GM21717 (cell line): ENCODE results near the gene RALGAPA2.
A peak's percentile ranks its signal among the peaks of the same experiment; 100 is the strongest.

Experiments used
- ATAC-seq: cut with Tn5 transposase; IDR thresholded peaks from one replicate; pipeline ENCODE4 v1.9.1; 2021; ENCODE audit warnings: mild to moderate bottlenecking, moderate library complexity; ENCODE audit not compliant: unreplicated experiment

The RALGAPA2 gene

DNA sequence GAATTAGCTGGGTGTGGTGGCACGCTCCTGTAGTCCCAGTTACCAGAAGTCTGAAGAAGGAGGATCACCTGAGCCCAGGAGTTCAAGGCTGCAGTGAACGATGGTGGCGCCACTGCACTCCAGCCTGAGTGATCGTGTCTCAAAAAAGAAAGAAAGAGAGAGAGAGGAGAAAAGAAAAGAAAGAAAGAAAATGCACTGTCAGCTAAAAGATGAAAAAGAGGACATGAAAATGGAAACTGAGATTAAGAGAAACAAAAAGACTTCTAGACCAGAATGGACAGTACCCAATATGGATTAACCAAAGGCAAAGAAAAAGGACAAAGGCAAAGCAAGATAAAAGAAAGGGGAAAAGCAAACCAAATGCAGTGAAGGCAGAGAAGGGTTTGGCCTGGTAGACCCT, 9.0 kb upstream of the RALGAPA2 start:
- no peak for ATAC-seq

DNA sequence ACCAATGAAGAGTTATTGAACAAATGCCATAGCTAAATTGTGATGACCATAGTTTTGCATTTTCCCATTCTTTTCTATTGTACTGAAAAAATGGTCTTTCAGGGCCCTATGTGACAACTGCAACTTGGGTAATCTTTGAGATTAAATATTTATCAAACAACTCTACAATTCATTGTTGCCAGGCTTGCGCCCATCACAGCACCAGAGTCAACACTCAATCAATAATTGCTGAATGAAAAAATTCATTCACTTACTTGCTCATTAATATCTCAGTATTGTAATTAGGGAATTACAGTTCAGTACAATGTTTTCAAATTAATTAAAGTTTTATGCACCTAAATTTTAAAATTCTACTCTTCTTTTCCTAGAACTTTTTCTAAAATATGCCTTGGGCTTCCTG, 7.7 kb upstream of the RALGAPA2 start:
- ATAC-seq = no peak

DNA sequence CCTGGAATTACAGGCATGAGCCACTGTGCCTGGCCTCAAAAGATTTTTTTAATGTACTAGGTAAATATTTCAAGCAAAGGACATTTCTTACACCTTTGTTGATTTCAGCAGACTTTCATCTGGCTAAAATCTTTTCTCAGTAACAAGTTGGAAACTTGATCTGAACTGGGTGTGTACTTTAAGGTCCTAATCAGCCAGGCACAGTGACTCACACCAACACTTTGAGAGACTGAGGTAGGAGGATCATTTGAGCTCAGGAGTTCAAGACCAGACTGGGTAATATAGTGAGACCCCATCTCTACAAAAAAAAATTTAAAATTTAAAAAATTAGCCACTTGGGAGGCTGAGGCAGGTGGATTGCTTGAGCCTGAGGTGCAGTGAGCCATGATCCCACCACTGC, 7.0 kb upstream of the RALGAPA2 start:
- ATAC-seq = no peak

DNA sequence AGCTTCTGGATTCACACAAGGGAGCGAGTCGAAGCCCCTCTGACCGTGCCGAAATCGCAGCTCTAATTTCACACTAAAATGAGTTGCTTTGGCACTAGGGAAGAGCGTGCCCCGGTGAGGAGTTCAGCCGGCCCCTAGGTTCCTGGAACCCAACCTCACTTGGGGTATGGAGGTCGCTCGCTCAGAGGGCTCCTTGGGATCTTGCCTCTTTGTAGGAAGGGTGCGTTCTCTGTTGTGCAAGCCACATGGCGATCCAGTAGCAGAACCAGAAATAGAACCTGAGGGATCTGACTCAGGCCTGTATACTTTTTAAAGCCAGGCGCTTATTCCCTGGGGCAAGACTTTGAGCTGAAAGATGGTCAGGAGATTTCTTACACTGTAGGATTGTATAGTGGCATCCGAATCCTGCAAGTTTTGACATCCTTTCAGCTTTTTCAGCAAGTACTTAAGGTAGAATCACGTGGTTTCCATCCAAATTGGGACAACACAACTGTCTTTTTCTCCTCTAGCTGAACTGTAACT, 861 bp upstream of the RALGAPA2 start:
- no peak for ATAC-seq

DNA sequence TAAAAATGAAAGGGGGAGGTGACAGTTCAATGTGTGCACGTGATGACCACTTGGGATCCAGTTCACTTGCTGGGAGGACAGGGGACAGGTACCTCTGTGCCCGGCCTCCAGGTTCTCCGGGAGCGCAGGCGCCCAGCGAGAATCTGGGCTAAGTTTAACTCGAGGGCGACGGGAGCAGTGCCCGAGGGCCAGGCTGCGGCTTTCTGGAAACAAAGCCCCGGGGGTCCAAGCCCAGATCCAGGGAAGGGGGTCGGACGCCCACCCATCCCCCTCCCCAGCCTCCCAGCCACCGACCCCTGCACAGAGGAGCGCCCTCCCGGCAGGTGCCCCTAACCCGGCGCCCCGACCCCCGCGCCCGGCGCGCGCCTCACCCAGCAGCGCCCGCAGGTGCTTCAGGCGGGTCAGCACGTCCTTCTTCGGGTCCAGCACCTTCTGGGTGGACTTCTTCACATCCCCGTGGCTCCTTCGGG, 405 bp downstream of the RALGAPA2 start:
- ATAC-seq = peak; percentile 25

DNA sequence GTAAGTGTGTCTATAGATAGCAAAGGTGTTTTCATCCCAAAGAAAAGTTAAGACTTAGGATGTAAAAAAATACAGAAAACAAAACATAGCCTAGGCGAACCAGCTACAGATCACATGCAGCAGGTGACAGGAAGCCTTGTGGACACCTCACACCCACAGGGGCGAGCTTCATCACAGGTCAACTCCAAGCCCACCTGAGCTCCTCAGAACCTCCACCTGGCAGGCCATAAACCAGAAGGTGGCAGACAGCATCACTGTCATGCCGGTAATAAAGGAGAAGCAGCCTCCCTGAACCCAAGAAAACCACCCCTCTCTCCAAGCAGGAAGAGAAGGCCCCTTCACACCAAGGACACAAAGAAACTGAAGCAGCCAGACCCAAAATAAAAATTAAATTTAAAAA, 1.0 kb downstream of the RALGAPA2 start:
- no peak for ATAC-seq

DNA sequence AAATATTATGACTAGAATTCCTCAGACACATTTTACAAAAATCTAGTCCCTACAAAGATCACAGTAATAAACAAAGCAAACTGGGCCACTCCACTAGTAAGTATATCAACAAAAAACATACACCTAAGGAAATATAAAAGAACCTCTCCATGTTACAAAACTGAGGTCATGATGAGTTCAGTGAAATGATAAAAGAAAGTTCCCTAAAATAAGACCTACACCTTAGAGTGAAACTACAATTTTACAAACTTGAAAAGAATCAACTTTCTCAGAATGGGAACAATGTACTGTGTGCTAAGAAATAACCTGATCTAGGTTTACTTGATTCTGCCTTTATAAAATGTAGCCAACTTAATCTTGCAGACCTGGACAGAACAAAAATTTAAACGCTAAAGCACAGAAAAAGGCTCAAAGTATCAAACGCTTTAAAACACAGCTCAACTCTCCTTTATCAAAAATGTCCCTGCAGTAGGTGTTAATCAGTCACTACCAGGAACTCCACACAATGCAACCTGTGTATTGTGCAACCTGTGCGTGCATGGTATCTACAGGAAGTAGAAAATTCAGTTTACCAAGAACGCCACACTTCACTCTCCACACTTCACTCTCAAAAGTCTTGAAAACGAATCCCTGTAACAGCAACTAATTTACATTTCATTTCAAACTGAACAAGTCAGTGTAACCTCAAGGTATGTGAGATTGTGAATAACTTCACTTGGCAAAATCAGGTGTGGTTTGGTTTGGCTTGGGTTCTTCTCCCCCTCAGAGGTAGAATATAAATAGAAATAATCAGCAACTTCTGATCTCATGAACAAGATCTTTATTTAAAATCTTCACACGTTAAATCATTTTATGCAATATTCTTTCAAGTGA, 1.8 kb downstream of the RALGAPA2 start:
- ATAC-seq = no peak

DNA sequence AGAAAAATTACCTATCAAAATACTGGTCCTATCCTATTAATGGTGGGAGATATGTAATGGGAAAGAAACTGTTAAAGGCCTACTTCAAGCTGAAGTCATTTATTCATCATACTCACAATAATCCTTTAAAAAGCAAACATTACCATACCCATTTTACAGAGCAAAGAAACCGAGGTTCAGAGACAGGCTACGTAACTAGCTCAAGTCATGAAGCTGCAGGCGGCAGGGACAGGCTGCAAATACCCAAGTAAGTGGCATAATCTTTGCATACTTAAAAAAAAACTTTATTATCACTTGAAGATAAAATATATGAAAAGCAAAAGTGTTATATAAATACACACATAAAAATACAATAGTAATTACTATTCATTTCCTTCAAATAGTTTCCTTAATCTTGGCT, 2.6 kb downstream of the RALGAPA2 start:
- no peak for ATAC-seq

DNA sequence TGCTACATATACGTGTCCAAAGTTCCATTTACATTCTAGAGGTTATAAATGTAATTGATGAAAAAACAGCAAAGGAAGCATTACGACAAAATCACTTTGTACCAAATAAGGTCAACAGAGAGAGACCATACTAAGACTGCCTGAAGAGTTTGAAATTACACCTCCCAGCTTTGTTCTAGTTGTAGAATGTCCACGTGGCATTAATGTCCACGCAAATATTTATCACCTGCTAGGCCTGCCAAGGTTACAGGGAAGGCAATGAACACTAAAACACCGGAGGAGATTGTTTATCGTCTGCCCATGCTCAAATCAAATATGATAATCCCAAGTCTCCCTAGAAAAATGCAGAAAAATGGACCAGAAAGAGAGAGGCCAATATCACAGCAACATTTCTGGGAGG, 6.2 kb downstream of the RALGAPA2 start:
- ATAC-seq = no peak

DNA sequence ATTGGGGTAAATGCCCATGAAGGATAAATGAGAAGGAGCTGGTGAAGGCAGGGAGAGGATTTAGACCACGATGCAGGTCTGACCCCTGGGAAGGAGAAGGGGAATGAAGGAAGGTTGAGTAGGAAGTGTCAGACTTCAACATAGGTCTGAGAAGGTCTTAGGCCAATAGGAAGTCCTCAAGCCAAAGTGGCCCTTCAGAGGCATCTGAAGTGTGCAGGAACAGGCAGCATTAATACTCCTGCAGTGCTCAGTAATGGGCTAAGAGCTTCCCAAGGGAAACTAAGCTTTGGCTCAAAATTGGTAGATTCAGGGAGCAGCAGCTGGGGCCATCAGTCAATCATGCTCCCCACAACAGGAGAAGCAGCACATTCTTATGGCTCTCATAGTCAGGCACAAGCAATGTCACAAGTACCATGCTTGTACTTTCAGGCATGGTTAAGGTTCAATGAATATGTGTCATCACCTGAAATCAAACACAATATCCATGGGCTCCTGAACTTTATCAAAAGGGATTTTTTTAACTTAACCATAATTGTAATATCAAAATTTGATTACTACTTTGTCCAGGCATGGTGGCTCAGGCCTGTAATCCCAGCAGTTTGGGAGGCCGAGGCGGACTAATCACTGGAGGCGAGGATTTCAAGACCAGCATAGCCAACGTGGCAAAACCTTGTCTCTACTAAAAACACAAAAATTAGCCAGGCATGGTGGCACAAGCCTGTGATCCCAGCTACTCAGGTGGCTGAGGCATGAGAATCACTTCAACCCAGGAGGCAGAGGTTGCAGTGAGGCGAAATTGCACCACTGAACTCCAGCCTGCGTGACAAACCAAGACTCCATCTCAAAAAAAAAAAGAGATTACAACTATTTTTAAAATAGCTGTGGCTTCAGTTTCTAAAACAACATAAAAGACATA, 9.9 kb downstream of the RALGAPA2 start:
- ATAC-seq = no peak

DNA sequence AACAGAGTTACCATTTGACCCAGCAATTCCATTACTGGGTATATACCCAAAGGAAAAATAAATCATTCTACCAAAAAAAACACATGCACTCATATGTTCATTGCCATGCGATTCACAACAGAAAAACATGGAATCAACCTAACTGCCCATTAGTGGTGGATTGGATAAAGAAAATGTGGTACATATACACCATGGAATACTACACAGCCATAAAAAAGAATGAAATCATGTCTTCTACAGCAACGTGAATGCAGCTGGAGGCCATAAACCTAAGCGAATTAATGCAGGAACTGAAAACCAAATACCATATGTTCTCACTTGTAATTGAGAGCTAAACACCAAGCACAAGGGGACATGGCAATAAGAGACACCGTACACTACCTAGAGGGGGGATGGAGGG, 12.5 kb downstream of the RALGAPA2 start:
- ATAC-seq = no peak

DNA sequence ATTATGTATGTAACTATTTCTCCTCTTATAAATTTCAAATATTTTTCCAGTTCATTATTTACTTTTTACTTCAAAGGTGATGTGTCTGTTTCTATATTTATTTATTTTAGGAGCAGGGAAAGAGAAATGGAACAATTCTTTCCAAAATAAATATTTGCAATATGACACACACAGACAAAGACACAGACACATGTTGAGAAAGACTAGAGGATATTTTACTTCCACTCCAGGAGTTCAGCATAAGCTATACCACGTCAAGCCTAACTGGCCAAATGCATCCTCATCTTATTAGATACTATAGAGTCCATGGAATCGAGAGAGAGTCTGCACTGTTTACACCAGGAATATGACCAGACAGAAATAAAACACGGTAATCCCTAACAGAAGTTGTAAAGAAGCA, 13.3 kb downstream of the RALGAPA2 start:
- no peak for ATAC-seq

DNA sequence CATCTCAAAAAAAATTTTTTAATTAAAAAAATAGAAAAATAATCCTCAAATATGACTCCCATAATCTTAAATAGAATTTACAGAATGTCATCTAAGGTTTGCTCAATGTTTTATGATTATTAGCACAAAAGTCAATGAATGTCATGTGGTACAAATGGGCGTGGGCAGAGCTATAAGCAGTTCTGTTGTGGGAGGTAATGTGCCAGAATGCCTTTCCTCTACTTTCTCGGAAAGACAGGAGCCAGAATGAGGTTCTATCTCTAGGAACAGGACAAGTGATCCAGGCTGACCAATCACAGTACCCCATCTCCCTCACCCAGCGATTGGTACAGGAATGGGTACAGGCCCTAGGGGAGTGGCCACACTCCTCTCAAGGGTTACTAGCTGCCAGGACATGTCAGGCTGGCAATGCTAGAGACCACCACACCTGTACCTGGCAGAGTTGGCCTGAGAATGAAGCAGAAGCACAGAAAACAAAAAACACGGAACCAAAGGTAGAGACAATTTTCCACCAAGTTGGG, 15.1 kb downstream of the RALGAPA2 start:
- ATAC-seq = no peak

DNA sequence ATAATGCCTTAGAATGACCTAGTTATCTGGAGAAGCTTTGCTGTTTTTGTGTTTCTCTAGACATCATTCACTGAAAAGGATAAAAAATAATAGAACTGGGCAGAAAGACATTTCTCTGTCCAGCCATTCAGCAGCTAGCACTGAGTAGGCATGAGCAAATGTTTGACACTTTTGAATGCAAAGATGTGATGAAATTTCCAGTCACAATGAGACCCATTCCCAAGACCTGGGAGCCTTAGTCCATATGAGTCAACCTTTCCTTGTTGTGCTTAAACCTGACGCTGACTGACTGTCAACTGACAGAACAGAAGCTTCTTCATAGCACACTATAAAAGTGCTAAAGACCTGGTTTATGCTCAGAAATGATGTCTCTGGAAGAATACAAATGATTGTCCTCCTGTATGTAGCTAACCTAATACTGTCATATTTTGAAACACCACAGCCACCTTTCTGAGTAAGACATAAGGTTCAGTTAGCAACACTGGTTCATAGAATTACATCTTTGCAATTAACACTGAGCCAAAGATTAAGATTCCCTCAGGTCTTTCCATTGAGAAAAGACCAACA, 17.1 kb downstream of the RALGAPA2 start:
- no peak for ATAC-seq

DNA sequence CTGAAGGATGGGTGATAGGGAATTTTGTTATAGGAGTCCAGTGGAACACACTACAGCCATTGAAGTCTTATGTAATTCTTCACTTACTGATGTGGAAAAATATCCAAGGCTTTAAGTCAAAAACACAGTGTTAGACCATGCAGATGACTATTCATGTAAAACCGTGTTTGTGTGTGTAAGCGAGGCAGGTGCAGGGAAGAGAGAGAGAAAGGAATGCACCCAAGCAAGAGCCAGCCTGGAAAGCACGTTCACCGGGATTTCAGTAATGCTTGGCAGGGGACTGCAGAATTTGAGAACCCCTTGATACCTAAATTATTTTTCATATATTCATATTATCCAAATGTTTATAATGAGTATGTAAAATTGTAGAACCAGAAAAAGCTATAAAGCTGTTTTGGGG, 17.9 kb downstream of the RALGAPA2 start:
- no peak for ATAC-seq

DNA sequence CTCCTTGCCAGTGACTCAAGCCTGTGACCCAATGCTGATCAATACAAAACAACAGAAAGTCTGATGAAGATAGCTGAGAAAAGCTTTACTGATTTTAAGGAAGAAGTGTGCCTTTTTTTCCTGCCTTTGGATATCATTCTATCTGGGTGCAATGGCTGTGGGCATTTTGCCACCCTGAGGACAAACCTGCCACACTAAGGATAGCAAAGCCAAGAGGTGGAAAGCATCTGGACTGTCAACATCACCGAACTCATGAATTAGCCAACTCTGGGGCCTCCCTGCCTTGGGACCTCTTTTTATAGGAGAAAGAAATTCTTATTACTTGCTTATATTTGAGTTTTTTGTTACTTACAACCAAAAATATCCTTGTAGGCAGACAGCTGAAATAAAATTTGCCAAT, 19.9 kb downstream of the RALGAPA2 start:
- ATAC-seq = no peak

DNA sequence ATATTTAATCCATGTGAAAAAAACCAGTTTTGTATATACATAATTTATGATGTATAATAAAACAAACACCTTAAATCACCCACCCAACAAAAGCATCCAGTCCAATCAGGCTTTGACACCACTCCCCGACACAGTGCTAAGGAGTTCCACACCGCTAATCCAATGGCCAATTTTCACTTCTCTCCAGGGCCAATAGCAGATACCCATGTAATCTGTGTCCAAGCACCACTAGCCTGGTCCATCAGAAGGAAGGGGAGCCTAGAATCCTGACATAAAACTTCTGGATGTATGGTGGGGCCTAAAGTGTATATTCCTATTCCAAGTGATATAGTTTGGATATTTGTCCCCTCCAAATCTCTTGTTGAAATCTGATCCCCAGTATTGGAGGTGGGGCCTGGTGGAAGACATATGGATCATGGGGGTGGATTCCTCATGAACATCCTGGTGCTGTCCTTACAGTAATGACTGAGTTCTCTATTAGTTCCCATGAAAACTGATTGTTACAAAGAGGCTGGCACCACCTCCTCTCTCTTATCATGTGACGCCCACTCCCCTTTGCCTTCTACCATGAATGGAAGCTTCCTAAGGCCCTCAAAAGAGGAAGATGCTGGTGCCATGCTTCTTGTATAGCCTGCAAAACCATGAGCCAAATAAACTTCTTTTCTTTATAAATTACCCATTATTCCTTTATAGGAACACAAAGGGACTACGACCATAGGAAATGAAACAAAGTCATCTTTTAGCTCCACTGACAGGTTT, 20.8 kb downstream of the RALGAPA2 start:
- ATAC-seq = peak; percentile 37

DNA sequence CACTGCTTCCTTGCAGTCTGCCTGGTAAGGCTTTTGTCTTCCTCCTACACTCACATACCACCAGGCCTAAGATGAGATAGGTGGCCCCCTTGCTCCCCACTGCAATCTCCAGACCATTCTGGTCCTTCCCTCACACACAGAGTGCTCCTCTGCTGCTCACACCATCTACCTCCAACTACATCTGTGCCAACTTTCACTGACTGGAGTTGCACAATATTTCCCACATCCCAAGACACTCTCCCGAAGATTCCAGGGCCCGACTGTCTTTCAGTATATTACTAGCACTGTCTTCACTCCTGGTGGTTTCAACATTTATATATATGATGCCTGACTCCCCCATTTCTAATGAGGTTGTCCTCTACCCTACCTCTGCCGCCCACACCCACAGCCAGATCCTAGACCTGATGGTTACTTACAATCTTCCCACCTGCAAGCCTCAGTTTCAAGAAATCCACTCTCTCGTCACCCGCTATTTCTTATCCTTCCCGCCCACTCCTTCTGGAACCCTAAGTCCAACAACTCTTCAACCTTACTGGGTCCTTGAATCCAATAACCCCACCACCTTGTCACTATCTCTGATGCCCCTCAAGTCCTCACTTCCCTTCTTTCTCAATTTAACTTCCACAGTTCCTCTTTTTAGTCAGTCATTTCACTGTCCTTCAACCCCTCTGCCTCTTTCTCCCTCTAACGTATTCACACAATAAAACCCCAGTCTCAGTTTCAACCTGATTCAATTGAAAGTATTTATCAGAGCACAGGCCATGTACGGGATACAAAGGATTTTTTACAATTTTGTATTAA, 21.6 kb downstream of the RALGAPA2 start:
- ATAC-seq = peak; percentile 73

DNA sequence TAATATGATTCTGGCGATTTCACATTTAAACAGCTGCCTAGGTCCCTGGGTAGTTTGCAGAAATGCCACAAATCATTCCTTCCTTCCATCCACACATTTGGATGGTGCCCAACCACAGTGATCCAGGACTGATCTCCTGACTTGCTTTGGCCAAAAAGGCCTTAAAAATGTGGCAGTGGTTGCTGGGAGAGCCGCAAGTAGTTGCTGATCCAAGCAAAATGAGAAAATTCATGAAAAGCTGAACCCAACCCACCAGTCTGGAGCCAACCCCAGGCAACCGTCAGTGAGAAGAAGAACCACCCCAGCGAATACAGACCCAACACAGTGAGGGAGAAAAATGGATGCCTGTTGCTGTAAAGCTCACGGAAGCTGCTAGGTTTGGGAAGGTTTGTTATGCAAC, 25.1 kb downstream of the RALGAPA2 start:
- no peak for ATAC-seq
